GM12878 (cell line): ENCODE results near the gene LAMB1. TPM values are rescaled to one million over a fixed set of nuclear protein-coding genes. Genes with fewer than 3 reads are reported as not detected.

Experiments
- ATAC-seq: fragments of 200-7000 bp; cut with Tn5 transposase; 3 replicates; pipeline ENCODE4 v1.9.1; 2020; ENCODE audit warnings: mild to moderate bottlenecking, moderate library complexity
- BruUV-seq: library from RNA; stranded (reverse); fragments of 400-500 nt; replicated peaks from 2 replicates; lab custom pipeline; 2021; lab: Mats Ljungman, UMichigan
- CTCF ChIA-PET: fragments of 300-600 bp; sonication (Branson Sonifier 250); formaldehyde crosslinking; extraction: SDS; loops from one replicate; lab custom pipeline; 2021; ENCODE audit warnings: inconsistent platforms; lab: Yijun Ruan, JAX
- POLR2A ChIA-PET: fragments of 350-600 bp; formaldehyde crosslinking; extraction: SDS; loops from one replicate; lab custom pipeline; 2021; ENCODE audit warnings: inconsistent platforms; lab: Charles Lee
- RAD21 ChIA-PET: fragments of 300-600 bp; sonication (Branson Sonifier 250); formaldehyde crosslinking; loops from one replicate; lab custom pipeline; 2023; ENCODE audit warnings: antibody characterized with exemption; ENCODE audit not compliant: unreplicated experiment; lab: Charles Lee
- SMC1A ChIA-PET: fragments of 300-600 bp; sonication (Branson Sonifier 250); formaldehyde crosslinking; loops from one replicate; lab custom pipeline; 2023; ENCODE audit not compliant: unreplicated experiment, uncharacterized antibody; lab: Charles Lee
- DNase-seq: peaks from one replicate; pipeline ENCODE4 v3.0.0-alpha.2; 2011; ENCODE audit warnings: low read depth, low spot score
- FAIRE-seq: peaks from 3 replicates; lab custom pipeline; 2011; peaks lifted over from hg19 to GRCh38; lab: Jason Lieb, UNC
- H2AFZ ChIP-seq: 2 replicates; pipeline ENCODE4 v1.6.0; 2011; ENCODE audit warnings: low read depth, low read length, control low read depth; ENCODE audit not compliant: control insufficient read depth
- H3K27ac ChIP-seq: 2 replicates; pipeline ENCODE4 v1.5.1; 2011; ENCODE audit warnings: control low read depth; ENCODE audit not compliant: control insufficient read depth, insufficient read depth
- H3K27me3 ChIP-seq, 2 experiments: replicated peaks in 1 of 2; 2 replicates each; pipeline versions ENCODE4 v1.6.0 to v1.6.1; 2011; ENCODE audit warnings: low read length in 1 of 2; ENCODE audit not compliant: control insufficient read depth in 2 of 2, insufficient read depth in 2 of 2
- H3K36me3 ChIP-seq, 2 experiments: 2 replicates each; pipeline ENCODE4 v1.5.1; 2011; ENCODE audit warnings: low read length in 1 of 2; ENCODE audit not compliant: control insufficient read depth in 2 of 2, insufficient read depth in 2 of 2
- H3K4me1 ChIP-seq: 2 replicates; pipeline ENCODE4 v1.6.1; 2011; ENCODE audit warnings: mild to moderate bottlenecking, low read length, moderate library complexity, mixed read lengths; ENCODE audit not compliant: control insufficient read depth, insufficient read depth
- H3K4me2 ChIP-seq: 2 replicates; pipeline ENCODE4 v1.6.0; 2011; ENCODE audit warnings: control low read depth; ENCODE audit not compliant: control insufficient read depth, insufficient read depth
- H3K4me3 ChIP-seq: fragments of 200-600 bp; sonication (generic); 2 replicates; pipeline ENCODE4 v1.5.1; 2016
- H3K79me2 ChIP-seq: 2 replicates; pipeline ENCODE4 v1.6.0; 2011; ENCODE audit warnings: low read length; ENCODE audit not compliant: control insufficient read depth, insufficient read depth
- H3K9ac ChIP-seq: 2 replicates; pipeline ENCODE4 v1.8.0; 2011; ENCODE audit warnings: low read length, control low read depth, mixed read lengths; ENCODE audit not compliant: control insufficient read depth, insufficient read depth
- H3K9me3 ChIP-seq: replicated peaks from 3 replicates; pipeline ENCODE4 v1.5.1; 2011; ENCODE audit warnings: mild to moderate bottlenecking, low read length; ENCODE audit not compliant: control insufficient read depth, insufficient read depth
- H4K20me1 ChIP-seq: 2 replicates; pipeline ENCODE4 v1.6.0; 2011; ENCODE audit not compliant: control insufficient read depth, insufficient read depth
- CREB1 ChIP-seq: IDR thresholded peaks from 2 replicates; pipeline ENCODE4 v1.6.1; 2012; ENCODE audit warnings: low read depth, mild to moderate bottlenecking, inconsistent platforms
- HSF1 ChIP-seq: fragments of 150-350 bp; IDR thresholded peaks from 2 replicates; pipeline ENCODE4 v1.6.1; 2014; ENCODE audit warnings: mild to moderate bottlenecking, low read depth, low read length
- NR2C1 ChIP-seq: fragments of 450-650 bp; IDR thresholded peaks from 2 replicates; pipeline ENCODE4 v1.6.1; 2017; ENCODE audit warnings: antibody characterized with exemption, mild to moderate bottlenecking, moderate library complexity
- SKIL ChIP-seq: fragments of 450-650 bp; IDR thresholded peaks from 2 replicates; pipeline ENCODE4 v1.6.1; 2017; ENCODE audit warnings: mild to moderate bottlenecking, low read depth, inconsistent platforms; ENCODE audit not compliant: poor library complexity, severe bottlenecking
- WGBS: methylation state at CpG from one replicate; pipeline ENCODE4 v1.1.6; 2016; ENCODE audit warnings: low lambda C conversion rate; ENCODE audit not compliant: insufficient replicate concordance, insufficient coverage; ENCODE audit errors: missing lambda C conversion rate; 5-methylcytosine and 5-hydroxymethylcytosine counted together
- in situ Hi-C: fragments of 300-500 bp; cut with MboI; formaldehyde crosslinking; loops from 9 replicates; pipeline ENCODE4 v1.14.3; 2018; ENCODE audit warnings: mixed read lengths
- intact Hi-C: fragments of 100-400 bp; cut with micrococcal nuclease; formaldehyde crosslinking; loops from one replicate; pipeline ENCODE4 v1.14.2; 2022; ENCODE audit not compliant: unreplicated experiment
- polyA plus RNA-seq, 11 experiments: library from polyadenylated mRNA; depleted of rRNA in 4 of 11; unstranded in 6 of 11; stranded (reverse) in 5 of 11; fragments of >200 nt; fragmentation: Nextera tagmentation in 4 of 11; fragmentation: Illumina TruSeq in 1 of 11; extraction: Ambion mirVana in 4 of 11; extraction: Trizol in 1 of 11; gene quantifications; 1 replicate in 1 of 11; 2 replicates in 10 of 11; pipeline versions ENCODE4 v1.2.1 to v1.2.3, GENCODE V29; 2011 to 2016; ENCODE audit warnings: inconsistent platforms in 2 of 11, missing spikeins in 2 of 11, low read depth in 1 of 11
- total RNA-seq, 4 experiments: library from RNA; depleted of rRNA in 3 of 4; stranded (reverse); fragments of >200 nt in 3 of 4; fragmentation: Illumina TruSeq in 1 of 4; extraction: Trizol in 1 of 4; gene quantifications; 2 replicates each; pipeline versions ENCODE4 v1.2.1 to v1.2.3, GENCODE V29; 2013 to 2021

The LAMB1 gene
- total and polyA plus RNA-seq, 10 of the 15 experiments (the other 5 are each of a cell fraction or from before 2014, with no cell fraction given): 0.05 to 2.2 (median 1.2) TPM; not detected in 4

- BruUV-seq: no TSS peak
- in situ Hi-C loops (no loop called here), intact Hi-C loops (no loop called here)
- no peaks in the 10 kb centered on the region for H3K27me3 ChIP-seq
- H3K4me2 ChIP-seq: no peak overlapping the region
- H3K79me2 ChIP-seq: no peaks in the 10 kb centered on the region
- H3K4me1 ChIP-seq: no peaks in the 10 kb centered on the region
- ChIA-PET SMC1A (no interaction called here), RAD21 (no interaction called here), CTCF (no interaction called here), POLR2A (no interaction called here)
- no peak overlapping the region for H3K4me3 ChIP-seq
- H3K9me3 ChIP-seq: no peaks in the 10 kb centered on the region
- DNase-seq (no peak), FAIRE-seq (no peak), ATAC-seq (no peak)
- no peak overlapping the region for H3K27ac ChIP-seq
- no peaks in the 10 kb centered on the region for H4K20me1 ChIP-seq
- H3K9ac ChIP-seq: no peak overlapping the region
- no peak for TF ChIP-seq CREB1
- no peak for TF ChIP-seq HSF1
- TF ChIP-seq NR2C1: no peak
- WGBS: 83% methylated on average over 6 of the region's 6 CpGs
- peaks cover 0 to 3% of the 10 kb centered on the region in 2 experiments; a peak in 3 of 4 replicates for H3K36me3 ChIP-seq
- no peak overlapping the region for H2AFZ ChIP-seq
These were observed 64.3 kb downstream of the LAMB1 start for GRCh38 chr7:107938456-107939250.

- no peak for DNase-seq
- TF ChIP-seq SKIL: no peak
- ChIA-PET SMC1A (no interaction called here), CTCF (no interaction called here), POLR2A (no interaction called here), RAD21 (no interaction called here)
- no peak overlapping the region for H3K9ac ChIP-seq
- H3K4me2 ChIP-seq: no peak overlapping the region
- no TSS peak for BruUV-seq
- no peak overlapping the region for H2AFZ ChIP-seq
- no peaks in the 10 kb centered on the region for H3K4me1 ChIP-seq
- intact Hi-C loops: no loop called here
- peaks cover 0 to 3% of the 10 kb centered on the region in 2 experiments; a peak in 3 of 4 replicates for H3K36me3 ChIP-seq
- H4K20me1 ChIP-seq: no peaks in the 10 kb centered on the region
- in situ Hi-C loops: no loop called here
- H3K27ac ChIP-seq: no peak overlapping the region
- no peak for FAIRE-seq
- no peak overlapping the region for H3K4me3 ChIP-seq
- WGBS: 88% methylated on average over 1 of the region's 1 CpG
- ATAC-seq: no peak
- no peaks in the 10 kb centered on the region for H3K79me2 ChIP-seq
- H3K27me3 ChIP-seq: no peaks in the 10 kb centered on the region
- no peaks in the 10 kb centered on the region for H3K9me3 ChIP-seq
These were observed 65.4 kb downstream of the LAMB1 start for GRCh38 chr7:107937531-107937930.
